CD4-positive, alpha-beta memory T cell (primary cell): ENCODE data around the gene CACNA1C. TPM values are rescaled to one million over a fixed set of nuclear protein-coding genes. Genes with fewer than 3 reads are reported as not detected.
A peak's percentile ranks its signal among the peaks of the same experiment; 100 is the strongest.
"Not testable (repeated sequence)": the region's sequence is repeated elsewhere in the genome, so short reads cannot be mapped to it uniquely, and the experiment has no call there.

ENCODE experiments used
- CTCF ChIA-PET: fragments of 350-600 bp; sonication (Branson Sonifier 250); formaldehyde crosslinking; loops from one replicate; lab custom pipeline; 2021; ENCODE audit warnings: inconsistent platforms; ENCODE audit not compliant: partially characterized antibody; lab: Charles Lee
- POLR2A ChIA-PET: fragments of 350-600 bp; sonication (Branson Sonifier 250); formaldehyde crosslinking; loops from one replicate; lab custom pipeline; 2021; ENCODE audit not compliant: partially characterized antibody; lab: Charles Lee
- DNase-seq, 5 donors: peaks; one replicate each; pipeline versions ENCODE4 v3.0.0 to v3.0.0-alpha.2; 2020 to 2022; ENCODE audit warnings: mixed read lengths in 1 of 5
- H3K27ac ChIP-seq: one replicate; pipeline ENCODE4 v1.7.0; 2013; ENCODE audit warnings: low read depth, low read length
- H3K27me3 ChIP-seq: 2 replicates; pipeline ENCODE4 v1.7.0; 2013; ENCODE audit warnings: mild to moderate bottlenecking, low read length, moderate library complexity; ENCODE audit not compliant: insufficient read depth
- H3K36me3 ChIP-seq: 2 replicates; pipeline ENCODE4 v1.7.0; 2013; ENCODE audit warnings: mild to moderate bottlenecking, low read length, moderate library complexity; ENCODE audit not compliant: insufficient read depth
- H3K4me1 ChIP-seq: 2 replicates; pipeline ENCODE4 v1.7.0; 2013; ENCODE audit warnings: mild to moderate bottlenecking, low read length, moderate library complexity; ENCODE audit not compliant: insufficient read depth
- H3K4me3 ChIP-seq, 2 donors: one replicate each; pipeline ENCODE4 v1.7.0; 2013; ENCODE audit warnings: low read length in 2 of 2, mild to moderate bottlenecking in 1 of 2
- H3K9me3 ChIP-seq, 2 donors: one replicate each; pipeline ENCODE4 v1.7.0; 2013; ENCODE audit warnings: low read length in 2 of 2, control low read depth in 1 of 2; ENCODE audit not compliant: control insufficient read depth in 1 of 2
- H3K27ac Mint-ChIP-seq, 7 donors: one replicate each; pipeline ENCODE4 v1.8.0; 2020 to 2021; ENCODE audit warnings: mixed read lengths in 7 of 7, mild to moderate bottlenecking in 6 of 7, inconsistent platforms in 3 of 7, moderate library complexity in 3 of 7
- H3K27me3 Mint-ChIP-seq, 2 donors: one replicate each; pipeline ENCODE4 v1.8.0; 2020 to 2021; ENCODE audit warnings: mixed read lengths in 2 of 2
- H3K36me3 Mint-ChIP-seq, 2 donors: one replicate each; pipeline ENCODE4 v1.8.0; 2020 to 2021; ENCODE audit warnings: mixed read lengths in 2 of 2, inconsistent platforms in 1 of 2, mild to moderate bottlenecking in 1 of 2
- H3K4me1 Mint-ChIP-seq, 4 donors: one replicate each; pipeline ENCODE4 v1.8.0; 2020 to 2021; ENCODE audit warnings: mixed read lengths in 4 of 4, mild to moderate bottlenecking in 1 of 4
- H3K4me3 Mint-ChIP-seq, 8 donors: one replicate each; pipeline ENCODE4 v1.8.0; 2020 to 2021; ENCODE audit warnings: mixed read lengths in 8 of 8, mild to moderate bottlenecking in 7 of 8, moderate library complexity in 6 of 8, inconsistent platforms in 3 of 8
- H3K9me3 Mint-ChIP-seq, 8 donors: one replicate each; pipeline ENCODE4 v1.8.0; 2020 to 2021; ENCODE audit warnings: mixed read lengths in 8 of 8, mild to moderate bottlenecking in 5 of 8, inconsistent platforms in 3 of 8, moderate library complexity in 1 of 8
- intact Hi-C: fragments of 100-400 bp; cut with micrococcal nuclease; formaldehyde crosslinking; loops from one replicate; pipeline ENCODE4 v1.15.1; 2023
- polyA plus RNA-seq, 2 donors: library from polyadenylated mRNA; unstranded; fragments of 300-500 nt; fragmentation: Illumina TruSeq; gene quantifications; one replicate each; pipeline ENCODE4 v1.2.3, GENCODE V29; 2021
- total RNA-seq, 2 experiments: library from RNA; stranded (reverse); gene quantifications; one replicate each; pipeline ENCODE4 v1.2.3, GENCODE V29; 2021

CACNA1C gene
- total and polyA plus RNA-seq, 4 experiments from 2014 or later, result 0.05 to 0.21 (median 0.07) TPM

GRCh38 chr12:2680676-2681039 lies 627.9 kb downstream of the CACNA1C start:
- Mint-ChIP-seq H3K4me3 (no peak overlapping the region), H3K36me3 (peaks cover 0 to 6% of the 10 kb centered on the region in 2 donors), H3K9me3 (peaks cover 0 to 7% (median 0%) of the 10 kb centered on the region in 8 donors), H3K4me1 (peaks cover 4 to 11% (median 7%) of the 10 kb centered on the region in 4 donors), H3K27me3 (peaks cover 0 to 2% of the 10 kb centered on the region in 2 donors), H3K27ac (no peak overlapping the region)
- POLR2A ChIA-PET, result no interaction called here
- H3K9me3 ChIP-seq, result no peaks in the 10 kb centered on the region
- intact Hi-C loops, result no loop called here
- no peak overlapping the region for H3K4me3 ChIP-seq
- no peaks in the 10 kb centered on the region for H3K4me1 ChIP-seq
- H3K27ac ChIP-seq, result no peak overlapping the region
- CTCF ChIA-PET, result interaction anchor here (0.8 to 8.5 kb wide), 2 partner anchors 10 to 105 kb away, joined by 3 to 121 read pairs; no protein-coding TSS in a partner anchor
- no peaks in the 10 kb centered on the region for H3K36me3 ChIP-seq
- no peaks in the 10 kb centered on the region for H3K27me3 ChIP-seq
- no peak for DNase-seq

- peaks cover 0 to 2% of the 10 kb centered on the region in 2 donors for H3K27me3 Mint-ChIP-seq
- no peak overlapping the region for H3K4me3 ChIP-seq
- no peaks in the 10 kb centered on the region for H3K27me3 ChIP-seq
- H3K4me1 Mint-ChIP-seq, result peaks cover 4 to 13% (median 9%) of the 10 kb centered on the region in 4 donors
- no peak overlapping the region for H3K27ac ChIP-seq
- no peaks in the 10 kb centered on the region for H3K36me3 ChIP-seq
- peaks cover 0 to 5% (median 0%) of the 10 kb centered on the region in 8 donors for H3K9me3 Mint-ChIP-seq
- no peak for DNase-seq
- intact Hi-C loops, result no loop called here
- peaks cover 0 to 6% of the 10 kb centered on the region in 2 donors for H3K36me3 Mint-ChIP-seq
- H3K4me3 Mint-ChIP-seq, result no peak overlapping the region
- ChIA-PET CTCF (interaction anchor here (0.8 to 8.5 kb wide), 7 partner anchors 9 to 132 kb away, joined by 3 to 121 read pairs (median 6); partner anchors contain the start of gene ITFG2), POLR2A (interaction anchor here (1.3 to 2.2 kb wide), 2 partner anchors 10 to 102 kb away, joined by 4 to 11 read pairs; no protein-coding TSS in a partner anchor)
- peak overlapping the region in 2 of 7 donors; percentile 63 to 95 for H3K27ac Mint-ChIP-seq
- H3K9me3 ChIP-seq, result no peaks in the 10 kb centered on the region
- H3K4me1 ChIP-seq, result no peaks in the 10 kb centered on the region
Measured at GRCh38 chr12:2681450-2682205, 628.8 kb downstream of the CACNA1C start.

- Mint-ChIP-seq H3K36me3 (peaks cover 0 to 6% of the 10 kb centered on the region in 2 donors), H3K27me3 (peaks cover 0 to 2% of the 10 kb centered on the region in 2 donors), H3K4me3 (peak overlapping the region in 4 of 8 donors; percentile 57 to 79 (median 75)), H3K27ac (peak overlapping the region; percentile 54 to 98 (median 94)), H3K9me3 (peaks cover 0 to 5% (median 0%) of the 10 kb centered on the region in 8 donors), H3K4me1 (peaks cover 6 to 13% (median 9%) of the 10 kb centered on the region in 4 donors)
- Histone ChIP-seq H3K9me3 (no peaks in the 10 kb centered on the region), H3K4me3 (no peak overlapping the region), H3K36me3 (no peaks in the 10 kb centered on the region), H3K27ac (no peak overlapping the region), H3K4me1 (no peaks in the 10 kb centered on the region), H3K27me3 (no peaks in the 10 kb centered on the region)
- intact Hi-C loops, result loop anchor here (1.0 kb wide), 2 partner anchors 102 to 131 kb away; no protein-coding TSS in a partner anchor
- DNase-seq, result peak; percentile 54 to 65 (median 62)
- ChIA-PET POLR2A (interaction anchor here (1.1 to 2.2 kb wide), 6 partner anchors 9 to 113 kb away, joined by 3 to 11 read pairs (median 4); no protein-coding TSS in a partner anchor), CTCF (interaction anchor here (0.8 to 8.5 kb wide), 13 partner anchors 9 to 266 kb away, joined by 3 to 121 read pairs (median 4); partner anchors contain the start of gene ITFG2)
Measured at GRCh38 chr12:2682296-2683251, 629.8 kb downstream of the CACNA1C start.

GRCh38 chr12:2683283-2684025 lies 630.7 kb downstream of the CACNA1C start:
- H3K36me3 Mint-ChIP-seq, result peaks cover 0 to 7% of the 10 kb centered on the region in 2 donors
- H3K4me1 Mint-ChIP-seq, result peaks cover 9 to 15% (median 11%) of the 10 kb centered on the region in 4 donors
- peaks cover 0 to 5% (median 0%) of the 10 kb centered on the region in 8 donors for H3K9me3 Mint-ChIP-seq
- DNase-seq, result no peak
- H3K27ac ChIP-seq, result no peak overlapping the region
- no peaks in the 10 kb centered on the region for H3K36me3 ChIP-seq
- no peaks in the 10 kb centered on the region for H3K4me1 ChIP-seq
- H3K9me3 ChIP-seq, result no peaks in the 10 kb centered on the region
- ChIA-PET CTCF (interaction anchor here (0.8 to 8.5 kb wide), 12 partner anchors 8 to 265 kb away, joined by 3 to 121 read pairs (median 5); partner anchors contain the start of gene ITFG2), POLR2A (interaction anchor here (1.1 to 2.2 kb wide), 5 partner anchors 8 to 112 kb away, joined by 3 to 11 read pairs (median 3); no protein-coding TSS in a partner anchor)
- H3K4me3 ChIP-seq, result no peak overlapping the region
- intact Hi-C loops, result loop anchor here (1.0 kb wide), 2 partner anchors 101 to 130 kb away; no protein-coding TSS in a partner anchor
- no peak overlapping the region for H3K4me3 Mint-ChIP-seq
- no peaks in the 10 kb centered on the region for H3K27me3 ChIP-seq
- H3K27ac Mint-ChIP-seq, result peak overlapping the region in 1 of 7 donors; percentile 95
- peaks cover 0 to 2% of the 10 kb centered on the region in 2 donors for H3K27me3 Mint-ChIP-seq

GRCh38 chr12:2684026-2684325 lies 631.2 kb downstream of the CACNA1C start:
- H3K27ac ChIP-seq, H3K27me3 ChIP-seq, DNase-seq, H3K27ac Mint-ChIP-seq, H3K9me3 Mint-ChIP-seq, H3K36me3 Mint-ChIP-seq, H3K4me1 ChIP-seq, H3K27me3 Mint-ChIP-seq, intact Hi-C loops, H3K4me3 ChIP-seq, H3K4me3 Mint-ChIP-seq, H3K36me3 ChIP-seq, H3K9me3 ChIP-seq: not testable (repeated sequence)
- CTCF ChIA-PET, result interaction anchor here (1.1 to 8.5 kb wide), 5 partner anchors 8 to 265 kb away, joined by 3 to 121 read pairs (median 15); partner anchors contain the start of gene ITFG2
- POLR2A ChIA-PET, result interaction anchor here (1.4 kb wide), 1 partner anchor 100 kb away, joined by 4 read pairs; no protein-coding TSS in a partner anchor
- peaks cover 9 to 18% (median 13%) of the 10 kb centered on the region in 4 donors for H3K4me1 Mint-ChIP-seq

GRCh38 chr12:2685620-2686279 lies 633.0 kb downstream of the CACNA1C start:
- H3K36me3 ChIP-seq, H3K9me3 Mint-ChIP-seq, H3K9me3 ChIP-seq, H3K27me3 ChIP-seq, H3K4me3 Mint-ChIP-seq, DNase-seq, H3K27me3 Mint-ChIP-seq, H3K4me3 ChIP-seq, H3K27ac Mint-ChIP-seq, POLR2A ChIA-PET, intact Hi-C loops, H3K27ac ChIP-seq: not testable (repeated sequence)
- CTCF ChIA-PET, result interaction anchor here (4.3 to 8.5 kb wide), 2 partner anchors 96 to 100 kb away, joined by 19 to 121 read pairs; no protein-coding TSS in a partner anchor
- Mint-ChIP-seq H3K36me3 (peaks cover 0 to 10% of the 10 kb centered on the region in 2 donors), H3K4me1 (peaks cover 17 to 35% (median 27%) of the 10 kb centered on the region in 4 donors)
- H3K4me1 ChIP-seq, result peaks cover 15% of the 10 kb centered on the region
